Naive thymus-derived CD8-positive, alpha-beta T cell (primary cell): ENCODE data around the gene ANKS1B. TPM values are rescaled to one million over a fixed set of nuclear protein-coding genes. Genes with fewer than 3 reads are reported as not detected.

Experiments used
- ATAC-seq, 2 donors: fragments of 150-1000 bp; cut with Tn5 transposase in 1 of 2; sonication (Bioruptor Pico), chemical (Tn5 transposase) in 1 of 2; 1 replicate in 1 of 2; 2 replicates in 1 of 2; pipeline ENCODE4 v1.10.0; 2021; ENCODE audit warnings: mild to moderate bottlenecking in 2 of 2, moderate library complexity in 2 of 2
- POLR2A ChIA-PET: fragments of 350-600 bp; sonication (Branson Sonifier 250); formaldehyde crosslinking; loops from one replicate; lab custom pipeline; 2021; ENCODE audit warnings: antibody characterized with exemption; lab: Charles Lee
- DNase-seq, 10 donors: peaks; one replicate each; pipeline versions ENCODE4 v3.0.0 to v3.0.0-alpha.2; 2020 to 2022
- H3K27ac Mint-ChIP-seq, 10 donors: one replicate each; pipeline ENCODE4 v1.8.0; 2020 to 2022; ENCODE audit warnings: mild to moderate bottlenecking in 10 of 10, mixed read lengths in 10 of 10, moderate library complexity in 4 of 10, inconsistent platforms in 1 of 10
- H3K27me3 Mint-ChIP-seq, 5 donors: one replicate each; pipeline ENCODE4 v1.8.0; 2021 to 2022; ENCODE audit warnings: mixed read lengths in 5 of 5
- H3K36me3 Mint-ChIP-seq, 3 donors: one replicate each; pipeline ENCODE4 v1.8.0; 2020 to 2022; ENCODE audit warnings: mixed read lengths in 3 of 3, mild to moderate bottlenecking in 2 of 3, inconsistent platforms in 1 of 3
- H3K4me1 Mint-ChIP-seq, 4 donors: one replicate each; pipeline ENCODE4 v1.8.0; 2021 to 2022; ENCODE audit warnings: mixed read lengths in 4 of 4
- H3K4me3 Mint-ChIP-seq, 10 donors: one replicate each; pipeline ENCODE4 v1.8.0; 2020 to 2022; ENCODE audit warnings: mild to moderate bottlenecking in 10 of 10, mixed read lengths in 10 of 10, moderate library complexity in 6 of 10, inconsistent platforms in 1 of 10
- H3K9me3 Mint-ChIP-seq, 9 donors: one replicate each; pipeline ENCODE4 v1.8.0; 2020 to 2022; ENCODE audit warnings: mixed read lengths in 9 of 9, mild to moderate bottlenecking in 3 of 9, inconsistent platforms in 1 of 9, moderate library complexity in 1 of 9
- polyA plus RNA-seq, 3 donors: library from polyadenylated mRNA; unstranded; fragments of 300-500 nt; fragmentation: Illumina TruSeq; gene quantifications; one replicate each; pipeline ENCODE4 v1.2.3, GENCODE V29; 2021
- total RNA-seq, 8 experiments: library from RNA in 2 of 8; stranded (reverse) in 2 of 8; gene quantifications; one replicate each; pipeline ENCODE4 v1.2.3 and lab custom pipeline; 2021 to 2026

The ANKS1B gene
- total and polyA plus RNA-seq, 5 experiments from 2014 or later = not detected

GRCh38 chr12:98738539-98738938, 1246.2 kb downstream of the ANKS1B start:
- no peak overlapping the region for H3K27ac Mint-ChIP-seq
- peaks cover 0 to 1% (median 0%) of the 10 kb centered on the region in 9 donors for H3K9me3 Mint-ChIP-seq
- no peak for ATAC-seq
- POLR2A ChIA-PET = no interaction called here
- H3K27me3 Mint-ChIP-seq = peaks cover 0 to 17% (median 4%) of the 10 kb centered on the region in 5 donors
- peaks cover 0 to 2% (median 0%) of the 10 kb centered on the region in 4 donors for H3K4me1 Mint-ChIP-seq
- DNase-seq = no peak
- H3K36me3 Mint-ChIP-seq = peaks cover 0 to 22% (median 6%) of the 10 kb centered on the region in 3 donors
- no peak overlapping the region for H3K4me3 Mint-ChIP-seq

GRCh38 chr12:98738002-98738401, 1246.7 kb downstream of the ANKS1B start:
- ATAC-seq (no peak), DNase-seq (no peak)
- H3K27ac Mint-ChIP-seq = no peak overlapping the region
- POLR2A ChIA-PET = no interaction called here
- H3K36me3 Mint-ChIP-seq = peaks cover 0 to 27% (median 7%) of the 10 kb centered on the region in 3 donors
- peaks cover 0 to 2% (median 0%) of the 10 kb centered on the region in 4 donors for H3K4me1 Mint-ChIP-seq
- H3K9me3 Mint-ChIP-seq = peaks cover 0 to 1% (median 0%) of the 10 kb centered on the region in 9 donors
- H3K27me3 Mint-ChIP-seq = peaks cover 0 to 17% (median 3%) of the 10 kb centered on the region in 5 donors
- H3K4me3 Mint-ChIP-seq = no peak overlapping the region

GRCh38 chr12:98737322-98737712, 1247.4 kb downstream of the ANKS1B start:
- ATAC-seq (no peak), DNase-seq (no peak)
- Mint-ChIP-seq H3K4me3 (no peak overlapping the region), H3K9me3 (peaks cover 0 to 1% (median 0%) of the 10 kb centered on the region in 9 donors), H3K36me3 (peaks cover 0 to 34% (median 10%) of the 10 kb centered on the region in 3 donors), H3K4me1 (peaks cover 0 to 2% (median 0%) of the 10 kb centered on the region in 4 donors), H3K27ac (peak overlapping the region in 2 of 10 donors; percentile 3 to 50), H3K27me3 (peaks cover 0 to 17% (median 3%) of the 10 kb centered on the region in 5 donors)
- POLR2A ChIA-PET = no interaction called here

GRCh38 chr12:98736352-98737321, 1248.1 kb downstream of the ANKS1B start:
- H3K4me1 Mint-ChIP-seq = peaks cover 0 to 2% (median 0%) of the 10 kb centered on the region in 4 donors
- POLR2A ChIA-PET = no interaction called here
- no peak overlapping the region for H3K4me3 Mint-ChIP-seq
- peak overlapping the region in 2 of 10 donors; percentile 3 to 22 for H3K27ac Mint-ChIP-seq
- DNase-seq = no peak
- ATAC-seq = no peak
- H3K9me3 Mint-ChIP-seq = peaks cover 0 to 1% (median 0%) of the 10 kb centered on the region in 9 donors
- H3K36me3 Mint-ChIP-seq = peaks cover 0 to 40% (median 10%) of the 10 kb centered on the region in 3 donors
- peaks cover 0 to 11% (median 3%) of the 10 kb centered on the region in 5 donors for H3K27me3 Mint-ChIP-seq

- DNase-seq = no peak
- peak overlapping the region in 1 of 10 donors; percentile 22 for H3K27ac Mint-ChIP-seq
- no peak for ATAC-seq
- peaks cover 0 to 2% (median 0%) of the 10 kb centered on the region in 4 donors for H3K4me1 Mint-ChIP-seq
- H3K9me3 Mint-ChIP-seq = no peaks in the 10 kb centered on the region
- H3K27me3 Mint-ChIP-seq = peaks cover 0 to 3% (median 0%) of the 10 kb centered on the region in 5 donors
- POLR2A ChIA-PET = no interaction called here
- no peak overlapping the region for H3K4me3 Mint-ChIP-seq
- peaks cover 0 to 48% (median 14%) of the 10 kb centered on the region in 3 donors for H3K36me3 Mint-ChIP-seq
Observed at GRCh38 chr12:98735821-98736220, 1248.9 kb downstream of the ANKS1B start.

GRCh38 chr12:98733667-98734350, 1250.9 kb downstream of the ANKS1B start:
- Mint-ChIP-seq H3K27ac (no peak overlapping the region), H3K4me3 (no peak overlapping the region), H3K9me3 (no peaks in the 10 kb centered on the region), H3K4me1 (peaks cover 0 to 2% (median 0%) of the 10 kb centered on the region in 4 donors), H3K27me3 (no peaks in the 10 kb centered on the region), H3K36me3 (peaks cover 0 to 65% (median 21%) of the 10 kb centered on the region in 3 donors)
- DNase-seq (no peak), ATAC-seq (no peak)
- POLR2A ChIA-PET = no interaction called here

- Mint-ChIP-seq H3K9me3 (no peaks in the 10 kb centered on the region), H3K27me3 (no peaks in the 10 kb centered on the region), H3K4me3 (no peak overlapping the region), H3K36me3 (peaks cover 5 to 85% (median 28%) of the 10 kb centered on the region in 3 donors), H3K27ac (no peak overlapping the region), H3K4me1 (peaks cover 0 to 3% (median 0%) of the 10 kb centered on the region in 4 donors)
- ATAC-seq (no peak), DNase-seq (no peak)
- POLR2A ChIA-PET = no interaction called here
Observed at GRCh38 chr12:98730412-98730811, 1254.3 kb downstream of the ANKS1B start.

- no peak overlapping the region for H3K27ac Mint-ChIP-seq
- H3K27me3 Mint-ChIP-seq = no peaks in the 10 kb centered on the region
- DNase-seq = no peak
- no peak for ATAC-seq
- no peaks in the 10 kb centered on the region for H3K9me3 Mint-ChIP-seq
- H3K36me3 Mint-ChIP-seq = peaks cover 9 to 88% (median 27%) of the 10 kb centered on the region in 3 donors
- POLR2A ChIA-PET = no interaction called here
- H3K4me3 Mint-ChIP-seq = no peak overlapping the region
- H3K4me1 Mint-ChIP-seq = peaks cover 0 to 3% (median 0%) of the 10 kb centered on the region in 4 donors
Observed at GRCh38 chr12:98727196-98727595, 1257.5 kb downstream of the ANKS1B start.

GRCh38 chr12:98725476-98726247, 1259.1 kb downstream of the ANKS1B start:
- Mint-ChIP-seq H3K4me1 (peaks cover 0 to 3% (median 0%) of the 10 kb centered on the region in 4 donors), H3K27ac (peak overlapping the region in 3 of 10 donors; percentile 11 to 47 (median 28)), H3K36me3 (peaks cover 9 to 84% (median 23%) of the 10 kb centered on the region in 3 donors), H3K4me3 (no peak overlapping the region), H3K27me3 (no peaks in the 10 kb centered on the region), H3K9me3 (no peaks in the 10 kb centered on the region)
- ATAC-seq (no peak), DNase-seq (no peak)
- POLR2A ChIA-PET = no interaction called here

- H3K9me3 Mint-ChIP-seq = no peaks in the 10 kb centered on the region
- H3K36me3 Mint-ChIP-seq = peaks cover 9 to 77% (median 21%) of the 10 kb centered on the region in 3 donors
- H3K27me3 Mint-ChIP-seq = no peaks in the 10 kb centered on the region
Observed at GRCh38 chr12:98724384-98725155, 1260.2 kb downstream of the ANKS1B start.

GRCh38 chr12:98721204-98721702, 1263.5 kb downstream of the ANKS1B start:
- Mint-ChIP-seq H3K36me3 (peaks cover 18 to 74% (median 27%) of the 10 kb centered on the region in 3 donors), H3K4me3 (no peak overlapping the region), H3K9me3 (no peaks in the 10 kb centered on the region), H3K4me1 (peaks cover 0 to 6% (median 2%) of the 10 kb centered on the region in 4 donors), H3K27ac (no peak overlapping the region), H3K27me3 (no peaks in the 10 kb centered on the region)
- ATAC-seq (no peak), DNase-seq (no peak)
- POLR2A ChIA-PET = no interaction called here

More at GRCh38 chr12:98724384-98725155, 1260.2 kb downstream of the ANKS1B start:
- Mint-ChIP-seq H3K4me3 (no peak overlapping the region), H3K27ac (peak overlapping the region in 1 of 10 donors; percentile 4), H3K4me1 (peaks cover 0 to 6% (median 1%) of the 10 kb centered on the region in 4 donors)
- POLR2A ChIA-PET = no interaction called here
- ATAC-seq (no peak), DNase-seq (no peak)
